ENCODE data around the gene ADAP1. TPM values are rescaled to one million over a fixed set of nuclear protein-coding genes. Genes with fewer than 3 reads are reported as not detected.

Gene ADAP1
- total and polyA plus RNA-seq, 12 donors = 2.3 to 14.9 (median 9.7) TPM

DNA sequence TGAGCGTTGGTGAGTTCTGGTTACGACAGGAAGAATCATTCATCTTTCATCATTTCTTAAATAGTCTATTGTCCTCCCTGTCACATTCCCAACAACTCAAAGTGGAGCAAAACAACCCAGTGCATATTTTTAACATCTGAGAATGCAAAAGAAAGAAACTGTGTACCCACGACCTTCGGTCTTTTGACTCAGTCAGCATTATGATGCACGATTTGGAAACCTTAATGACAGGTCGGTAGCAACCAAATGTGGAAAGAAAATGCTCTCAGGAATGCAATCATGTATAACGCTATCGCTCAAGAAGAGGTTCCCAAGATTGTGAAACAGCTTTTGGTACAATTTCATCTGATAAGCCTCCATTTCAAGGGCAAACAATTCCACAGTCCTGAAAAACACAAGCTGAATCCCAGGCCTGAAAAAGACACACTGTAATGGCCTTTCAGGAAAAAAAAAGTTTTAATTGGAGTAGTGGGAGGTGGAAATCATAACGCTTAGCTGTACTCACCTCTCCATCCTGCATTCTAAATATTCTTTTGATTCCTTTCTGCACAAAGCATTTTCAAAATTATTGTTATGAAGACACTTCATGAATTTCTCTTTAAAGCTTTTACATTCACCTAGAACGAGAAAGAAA lies 18.3 kb upstream of the ADAP1 start:
- ATAC-seq (no peak), DNase-seq (no peak)
- TF ChIP-seq CTCF (IDR thresholded peaks at IDR 0.05) = no peak
- intact Hi-C loops (cut with DNase I) = no loop called here
- H3K9me3 ChIP-seq = no peaks in the 10 kb centered on the region
- WGBS, 2 donors = 74 to 78% methylated on average over 10 of the region's 10 CpGs
- peaks cover 0 to 60% (median 34%) of the 10 kb centered on the region in 9 donors for H3K36me3 ChIP-seq
- H3K4me1 ChIP-seq = peaks cover 7 to 56% (median 47%) of the 10 kb centered on the region in 9 donors
- no peak overlapping the region for H3K4me3 ChIP-seq
- no peak overlapping the region for H3K27ac ChIP-seq
- H3K27me3 ChIP-seq = no peaks in the 10 kb centered on the region

DNA sequence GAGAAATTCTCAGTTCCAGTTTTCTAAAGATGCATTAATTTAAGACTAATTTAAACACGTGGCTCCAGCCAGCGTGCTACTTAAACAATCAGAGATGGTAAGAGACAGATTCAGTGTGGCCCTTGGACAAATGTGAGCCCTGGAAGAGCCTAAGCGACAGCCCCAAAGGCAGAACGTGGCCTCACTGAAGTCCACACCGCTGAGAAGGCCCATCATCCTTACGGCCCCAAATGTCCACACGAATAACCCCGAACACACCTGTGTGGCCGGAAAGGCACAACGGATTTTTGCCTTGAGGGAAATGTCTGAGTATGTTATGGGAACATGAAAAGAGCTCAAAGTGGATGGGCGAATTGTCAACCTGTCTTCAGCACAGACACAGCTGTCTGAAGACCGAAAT lies 17.6 kb upstream of the ADAP1 start:
- intact Hi-C loops (cut with DNase I) = no loop called here
- TF ChIP-seq CTCF (IDR thresholded peaks at IDR 0.05) = no peak
- peaks cover 7 to 61% (median 47%) of the 10 kb centered on the region in 9 donors for H3K4me1 ChIP-seq
- no peak overlapping the region for H3K27ac ChIP-seq
- H3K4me3 ChIP-seq = no peak overlapping the region
- H3K36me3 ChIP-seq = peaks cover 0 to 66% (median 38%) of the 10 kb centered on the region in 9 donors
- 90 to 93% methylated on average over 12 of the region's 12 CpGs for WGBS, 2 donors
- H3K9me3 ChIP-seq = no peaks in the 10 kb centered on the region
- ATAC-seq (no peak), DNase-seq (no peak)
- no peaks in the 10 kb centered on the region for H3K27me3 ChIP-seq

DNA sequence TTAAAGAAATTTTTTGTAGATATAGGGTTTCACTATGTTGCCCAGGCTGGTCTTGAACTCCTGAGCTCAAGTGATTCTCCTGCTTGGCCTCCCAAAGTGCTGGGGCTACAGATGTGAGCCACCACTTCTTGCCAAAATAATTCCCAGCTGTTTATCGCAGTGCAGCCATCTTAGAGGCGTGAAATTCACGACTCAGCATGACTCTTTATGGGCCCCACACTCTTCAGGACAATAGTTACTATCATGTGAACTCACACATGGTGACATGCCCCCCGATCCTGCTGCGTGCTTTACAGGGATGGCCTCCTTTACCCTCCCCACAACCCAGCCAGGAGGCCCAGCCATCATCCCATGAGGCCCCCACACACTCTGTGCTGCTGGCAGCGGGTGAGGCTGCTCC lies 16.3 kb upstream of the ADAP1 start:
- ATAC-seq (no peak), DNase-seq (no peak)
- Histone ChIP-seq H3K9me3 (no peaks in the 10 kb centered on the region), H3K36me3 (peaks cover 0 to 74% (median 42%) of the 10 kb centered on the region in 9 donors), H3K4me1 (peaks cover 7 to 67% (median 52%) of the 10 kb centered on the region in 9 donors), H3K4me3 (no peak overlapping the region), H3K27me3 (no peaks in the 10 kb centered on the region), H3K27ac (no peak overlapping the region)
- intact Hi-C loops (cut with DNase I) = no loop called here
- TF ChIP-seq CTCF (IDR thresholded peaks at IDR 0.05) = no peak
- WGBS, 2 donors = 83 to 91% methylated on average over 6 of the region's 6 CpGs

DNA sequence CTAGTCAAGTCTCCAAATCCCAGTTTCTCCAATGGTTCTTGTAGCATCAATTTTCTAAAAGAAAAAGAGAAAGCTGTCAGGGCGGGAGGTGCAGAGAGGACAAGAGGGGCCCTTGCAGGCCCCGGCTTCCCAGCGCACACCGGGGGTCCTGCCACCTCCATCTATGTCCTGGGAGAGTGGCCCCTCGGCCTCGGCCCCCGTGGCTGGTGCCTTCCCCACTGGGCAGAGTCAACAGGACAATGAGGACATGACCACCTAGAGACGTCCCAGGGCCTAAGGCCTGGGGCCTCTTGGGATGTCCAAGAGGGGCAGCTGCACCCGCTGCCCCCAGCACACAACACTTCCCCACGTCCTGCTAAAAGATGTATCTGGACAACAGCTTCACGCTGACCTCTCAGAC lies 14.9 kb upstream of the ADAP1 start:
- TF ChIP-seq CTCF (IDR thresholded peaks at IDR 0.05) = no peak
- DNase-seq (no peak), ATAC-seq (no peak)
- Histone ChIP-seq H3K9me3 (no peaks in the 10 kb centered on the region), H3K27ac (peak overlapping the region in 2 of 10 donors; percentile 31 to 56), H3K4me3 (no peak overlapping the region), H3K36me3 (peaks cover 0 to 74% (median 42%) of the 10 kb centered on the region in 9 donors), H3K4me1 (peaks cover 19 to 76% (median 58%) of the 10 kb centered on the region in 9 donors), H3K27me3 (no peaks in the 10 kb centered on the region)
- WGBS, 2 donors = 93% methylated on average over 11 of the region's 11 CpGs
- intact Hi-C loops (cut with DNase I) = loop anchor here in 1 of 10 donors (10.0 kb wide), 2 partner anchors 85 to 185 kb away; no protein-coding TSS in a partner anchor

Measured in heart right ventricle (tissue), 16 donors.